H1 (cell line): ENCODE results near the gene SNRNP40. TPM values are rescaled to one million over a fixed set of nuclear protein-coding genes. Genes with fewer than 3 reads are reported as not detected.

Source experiments
- EGR1 ChIP-seq: IDR thresholded peaks from 2 replicates; pipeline ENCODE4 v1.6.1; 2011; ENCODE audit warnings: low read depth, low read length, borderline replicate concordance
- FOSL1 ChIP-seq: IDR thresholded peaks from 2 replicates; pipeline ENCODE4 v1.6.1; 2011; ENCODE audit warnings: mild to moderate bottlenecking, low read depth, low read length, moderate library complexity; ENCODE audit not compliant: insufficient read depth
- HDAC2 ChIP-seq, 2 experiments: fragments of 300-600 bp in 1 of 2; sonication (generic) in 1 of 2; IDR thresholded peaks; 2 replicates each; pipeline ENCODE4 v1.6.1; 2011 to 2012; ENCODE audit warnings: low read depth in 2 of 2, low read length in 2 of 2, mild to moderate bottlenecking in 2 of 2, moderate library complexity in 2 of 2, borderline replicate concordance in 1 of 2, inconsistent platforms in 1 of 2
- KDM1A ChIP-seq: fragments of 200-600, 300-600 bp; sonication (generic); IDR thresholded peaks from 2 replicates; pipeline ENCODE4 v1.7.1; 2016; ENCODE audit warnings: mild to moderate bottlenecking, low read length, borderline replicate concordance
- KDM4A ChIP-seq: IDR thresholded peaks from one replicate; pipeline ENCODE4 v1.7.1; 2012; ENCODE audit warnings: low read depth, mild to moderate bottlenecking, moderate library complexity, low read length, inconsistent platforms; ENCODE audit not compliant: severe bottlenecking
- KDM5A ChIP-seq: fragments of 200-600 bp; IDR thresholded peaks from 2 replicates; pipeline ENCODE4 v1.7.1; 2012; ENCODE audit warnings: mild to moderate bottlenecking, low read length, inconsistent platforms, mixed read lengths
- NANOG ChIP-seq: IDR thresholded peaks from 2 replicates; pipeline ENCODE4 v1.6.1; 2011; ENCODE audit warnings: low read length, low read depth, mild to moderate bottlenecking, inconsistent platforms; ENCODE audit not compliant: insufficient read depth, poor library complexity, severe bottlenecking
- PHF8 ChIP-seq: fragments of 200-600 bp; sonication (generic); conservative IDR thresholded peaks from 2 replicates; pipeline ENCODE4 v1.7.1; 2012; ENCODE audit warnings: low read depth, mild to moderate bottlenecking, inconsistent platforms, low read length, moderate library complexity
- POLR2AphosphoS5 ChIP-seq: IDR thresholded peaks from 2 replicates; pipeline ENCODE4 v1.6.1; 2011; ENCODE audit warnings: low read depth, low read length
- RBBP5 ChIP-seq: IDR thresholded peaks from 2 replicates; pipeline ENCODE4 v1.7.1; 2012; ENCODE audit warnings: low read depth, mild to moderate bottlenecking, inconsistent platforms, low read length, moderate library complexity, borderline replicate concordance
- RFX5 ChIP-seq: IDR thresholded peaks from 2 replicates; pipeline ENCODE4 v1.6.1; 2011; ENCODE audit warnings: low read depth, low read length, improper control_type of control experiment, borderline replicate concordance
- RXRA ChIP-seq: IDR thresholded peaks from 2 replicates; pipeline ENCODE4 v1.6.1; 2011; ENCODE audit warnings: low read depth, mild to moderate bottlenecking, low read length, moderate library complexity; ENCODE audit not compliant: insufficient read depth
- SIRT6 ChIP-seq: IDR thresholded peaks from one replicate; pipeline ENCODE4 v1.7.1; 2012; ENCODE audit warnings: low read length, inconsistent platforms
- SIX5 ChIP-seq: IDR thresholded peaks from 2 replicates; pipeline ENCODE4 v1.6.1; 2011; ENCODE audit warnings: mild to moderate bottlenecking, low read depth, low read length
- TAF7 ChIP-seq: optimal IDR thresholded peaks from 2 replicates; pipeline ENCODE3; 2011; ENCODE audit warnings: low read depth, mild to moderate bottlenecking, inconsistent platforms, low read length, moderate library complexity, borderline replicate concordance
- TCF12 ChIP-seq: IDR thresholded peaks from 2 replicates; pipeline ENCODE4 v1.6.1; 2011; ENCODE audit warnings: low read depth, mild to moderate bottlenecking, low read length
- TEAD4 ChIP-seq: IDR thresholded peaks from 2 replicates; pipeline ENCODE4 v1.6.1; 2012; ENCODE audit warnings: low read depth, low read length, inconsistent platforms, mixed read lengths
- polyA plus RNA-seq, 7 experiments: library from polyadenylated mRNA; depleted of rRNA in 3 of 7; stranded (reverse) in 5 of 7; unstranded in 2 of 7; fragments of >200 nt in 5 of 7; fragments of 200-250 nt in 2 of 7; gene quantifications; 1 replicate in 5 of 7; 2 replicates in 1 of 7; 4 replicates in 1 of 7; pipeline versions ENCODE4 v1.2.1 to v1.2.3, GENCODE V29; 2011 to 2013; ENCODE audit warnings: missing spikeins in 2 of 7, mixed read lengths in 2 of 7
- total RNA-seq: library from RNA; stranded (reverse); fragmentation: NEBNext Ultra II Directional; extraction: Animal tissue kit (Norgen Biotek cat#: 25700); gene quantifications from 2 replicates; pipeline ENCODE4 v1.2.1, GENCODE V29; 2021
- TF ChIP-seq, protein P1 (sequence below), 3 experiments: IDR thresholded peaks; 1 replicate in 2 of 3; 2 replicates in 1 of 3; pipeline versions ENCODE4 v1.5.1 to v1.6.1; 2011; ENCODE audit warnings: low read length in 3 of 3, mild to moderate bottlenecking in 3 of 3, inconsistent platforms in 2 of 3, low read depth in 1 of 3, moderate library complexity in 1 of 3; ENCODE audit not compliant: insufficient read depth in 1 of 3; ENCODE audit errors: control extremely low read depth in 1 of 3
- TF ChIP-seq, protein P2 (sequence below): IDR thresholded peaks from 2 replicates; pipeline ENCODE4 v1.6.1; 2012; ENCODE audit warnings: inconsistent platforms
- TF ChIP-seq, protein P3 (sequence below): IDR thresholded peaks from 2 replicates; pipeline ENCODE4 v1.6.1; 2011; ENCODE audit warnings: low read depth, mild to moderate bottlenecking, low read length; ENCODE audit not compliant: insufficient read depth

The SNRNP40 gene
- total and polyA plus RNA-seq, 2 of the 8 experiments (the other 6 are each of a cell fraction or from before 2014, with no cell fraction given) = 97.4 to 113 TPM

DNA sequence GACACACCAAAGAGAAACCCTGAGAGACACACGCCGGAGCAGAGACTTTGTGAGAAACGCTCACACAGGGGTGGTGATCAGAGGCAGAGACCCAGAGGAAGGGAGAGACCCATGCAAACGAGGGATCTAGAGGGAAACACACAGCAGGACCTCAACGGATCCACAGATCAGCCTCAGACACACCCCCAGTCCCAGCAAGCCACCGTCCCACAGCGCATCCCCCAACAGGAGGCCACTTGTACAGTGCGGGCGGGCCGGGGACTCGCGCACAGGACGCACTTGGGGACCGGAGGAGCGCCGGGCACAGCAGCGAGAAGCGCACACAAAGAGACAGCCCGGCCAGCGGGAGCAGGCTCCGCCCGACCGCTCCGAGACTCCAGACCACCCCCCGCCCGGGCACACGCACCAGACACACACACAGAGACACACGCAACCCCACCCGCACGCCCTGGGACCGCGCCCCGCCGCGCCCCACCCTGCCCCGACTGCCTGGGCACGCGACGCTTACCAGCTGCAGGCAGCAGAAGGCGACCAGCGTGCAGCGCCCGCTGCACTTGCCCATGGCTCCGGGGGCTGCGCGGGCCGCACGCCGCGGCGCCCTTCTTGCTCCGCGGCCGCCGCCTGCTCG, 57.5 kb downstream of the SNRNP40 start (continued):
- TF ChIP-seq, protein P1, sequence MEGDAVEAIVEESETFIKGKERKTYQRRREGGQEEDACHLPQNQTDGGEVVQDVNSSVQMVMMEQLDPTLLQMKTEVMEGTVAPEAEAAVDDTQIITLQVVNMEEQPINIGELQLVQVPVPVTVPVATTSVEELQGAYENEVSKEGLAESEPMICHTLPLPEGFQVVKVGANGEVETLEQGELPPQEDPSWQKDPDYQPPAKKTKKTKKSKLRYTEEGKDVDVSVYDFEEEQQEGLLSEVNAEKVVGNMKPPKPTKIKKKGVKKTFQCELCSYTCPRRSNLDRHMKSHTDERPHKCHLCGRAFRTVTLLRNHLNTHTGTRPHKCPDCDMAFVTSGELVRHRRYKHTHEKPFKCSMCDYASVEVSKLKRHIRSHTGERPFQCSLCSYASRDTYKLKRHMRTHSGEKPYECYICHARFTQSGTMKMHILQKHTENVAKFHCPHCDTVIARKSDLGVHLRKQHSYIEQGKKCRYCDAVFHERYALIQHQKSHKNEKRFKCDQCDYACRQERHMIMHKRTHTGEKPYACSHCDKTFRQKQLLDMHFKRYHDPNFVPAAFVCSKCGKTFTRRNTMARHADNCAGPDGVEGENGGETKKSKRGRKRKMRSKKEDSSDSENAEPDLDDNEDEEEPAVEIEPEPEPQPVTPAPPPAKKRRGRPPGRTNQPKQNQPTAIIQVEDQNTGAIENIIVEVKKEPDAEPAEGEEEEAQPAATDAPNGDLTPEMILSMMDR (IDR thresholded peaks at IDR 0.05; ENCODE audit: control extremely low read depth in 1 of 3, insufficient read depth in 1 of 3, low read depth in 1 of 3, low read length in 3 of 3) = no peak
- TF ChIP-seq, protein P2, sequence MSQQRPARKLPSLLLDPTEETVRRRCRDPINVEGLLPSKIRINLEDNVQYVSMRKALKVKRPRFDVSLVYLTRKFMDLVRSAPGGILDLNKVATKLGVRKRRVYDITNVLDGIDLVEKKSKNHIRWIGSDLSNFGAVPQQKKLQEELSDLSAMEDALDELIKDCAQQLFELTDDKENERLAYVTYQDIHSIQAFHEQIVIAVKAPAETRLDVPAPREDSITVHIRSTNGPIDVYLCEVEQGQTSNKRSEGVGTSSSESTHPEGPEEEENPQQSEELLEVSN = no peak
- TF ChIP-seq TAF7 (no peak), HDAC2 (IDR thresholded peaks at IDR 0.05; ENCODE audit: borderline replicate concordance in 1 of 2, low read depth in 2 of 2, low read length in 2 of 2) (no peak), KDM5A (no peak), FOSL1 (no peak), RXRA (no peak), POLR2AphosphoS5 (peak; percentile 39; the same call in 1 of the 2 replicates), TEAD4 (no peak), KDM4A (peak; percentile 71), SIX5 (no peak), KDM1A (no peak), TCF12 (no peak), RFX5 (no peak), RBBP5 (peak; percentile 50; the same call in 1 of the 2 replicates), PHF8 (0 out of 2 replicates have a peak, but pooled peaks have one; percentile 18), NANOG (no peak), SIRT6 (no peak), EGR1 (no peak)
- TF ChIP-seq, protein P3, sequence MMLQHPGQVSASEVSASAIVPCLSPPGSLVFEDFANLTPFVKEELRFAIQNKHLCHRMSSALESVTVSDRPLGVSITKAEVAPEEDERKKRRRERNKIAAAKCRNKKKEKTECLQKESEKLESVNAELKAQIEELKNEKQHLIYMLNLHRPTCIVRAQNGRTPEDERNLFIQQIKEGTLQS = no peak
